NCI-H146 treated with DMSO at 0.1 percent for 48 hours (cell line): ENCODE results near the gene UBAC1.
"Not testable (repeated sequence)": the region's sequence is repeated elsewhere in the genome, so short reads cannot be mapped to it uniquely, and the experiment has no call there.

Source experiments
- DNase-seq: peaks from one replicate; lab custom pipeline; 2025; ENCODE audit not compliant: unreplicated experiment; lab: John Stamatoyannopoulos, UW

Gene UBAC1

GRCh38 chr9:135961811-135962695 lies 880 bp upstream of the UBAC1 start:
- DNase-seq, result no peak

DNA sequence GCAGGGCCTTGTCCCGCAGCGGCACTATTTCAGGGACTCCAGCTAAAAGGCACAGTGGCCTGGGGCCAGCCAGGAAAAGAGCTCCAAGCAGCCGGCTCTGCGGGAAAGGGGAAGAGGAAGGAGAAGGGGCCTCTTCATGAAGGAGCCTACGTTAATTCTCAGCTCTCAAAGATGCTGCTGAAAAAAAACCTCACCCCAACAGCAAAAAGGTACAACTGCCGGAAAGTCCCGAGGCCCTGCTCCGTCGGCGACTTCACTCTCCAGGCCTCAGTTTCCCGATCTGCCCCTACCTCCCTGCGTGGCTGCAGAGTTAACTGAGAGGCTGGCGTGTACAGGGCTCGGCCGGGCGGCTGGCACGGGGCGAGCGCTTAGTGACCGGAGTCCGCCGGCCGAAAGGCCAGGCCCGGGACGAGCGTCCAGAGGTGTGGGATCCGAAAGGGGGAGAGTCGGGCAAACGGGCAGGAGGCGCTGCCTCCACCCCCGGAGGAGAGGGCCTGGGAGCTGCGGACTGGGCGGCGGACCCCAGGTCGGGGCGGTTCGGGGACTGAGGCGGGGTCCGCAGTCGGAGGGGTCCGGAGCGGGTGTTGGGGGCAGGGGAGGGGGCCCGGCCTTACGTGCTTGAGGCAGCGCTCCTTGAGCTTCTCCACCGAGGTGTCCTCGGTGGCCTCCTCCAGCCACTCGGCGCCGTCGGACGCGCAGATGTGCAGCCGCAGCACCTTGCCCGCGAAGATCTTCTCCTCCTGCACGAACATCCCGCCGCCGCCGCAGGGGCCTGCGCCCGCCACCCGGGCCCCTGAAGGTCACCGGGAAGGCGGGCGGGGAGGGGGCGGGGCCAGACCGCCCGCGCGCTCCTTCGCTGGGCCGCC lies 529 bp downstream of the UBAC1 start:
- DNase-seq, result peak; percentile 32

DNA sequence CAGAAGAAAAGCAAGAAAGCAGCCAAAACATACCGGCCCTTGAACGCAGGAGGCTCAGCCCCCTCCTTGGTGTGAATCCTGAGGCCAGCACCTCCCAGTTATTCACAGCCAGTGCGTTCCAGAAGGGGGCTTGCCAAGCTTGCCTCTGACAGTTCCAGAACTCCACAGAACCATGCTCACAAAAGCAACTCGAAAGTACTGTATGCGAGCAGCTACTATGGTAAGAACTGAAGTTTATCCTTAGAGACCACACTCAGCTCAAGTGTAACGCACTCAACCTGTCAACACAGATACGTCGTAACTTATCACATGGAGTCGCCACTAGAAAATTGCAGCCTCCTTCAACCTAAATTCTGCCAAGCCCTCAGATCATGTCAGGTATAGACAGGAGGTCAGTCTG lies 1.4 kb downstream of the UBAC1 start:
- DNase-seq, result no peak

DNA sequence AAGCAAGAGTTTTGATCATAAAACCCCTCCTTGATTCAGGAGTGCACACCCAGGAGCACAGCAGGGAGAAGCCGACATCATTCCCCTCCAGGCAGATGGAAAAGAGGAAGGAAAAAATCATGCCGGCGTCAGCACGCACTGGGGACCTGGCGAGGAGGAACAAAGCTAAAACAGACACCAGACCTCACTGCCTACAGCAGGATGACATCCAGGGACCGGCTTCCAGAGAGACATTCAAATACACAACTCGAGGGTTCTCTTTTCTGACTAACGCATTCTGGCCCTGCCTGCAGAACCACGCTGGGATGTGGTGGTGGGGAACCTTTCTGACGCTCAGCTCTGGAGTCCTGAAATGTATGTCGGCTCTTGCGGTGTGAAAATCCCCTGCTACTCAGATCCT lies 2.7 kb downstream of the UBAC1 start:
- no peak for DNase-seq

- no peak for DNase-seq
Measured at GRCh38 chr9:135957431-135957830, 3.7 kb downstream of the UBAC1 start.

- DNase-seq, result no peak
Measured at GRCh38 chr9:135956802-135957174, 4.4 kb downstream of the UBAC1 start.

DNA sequence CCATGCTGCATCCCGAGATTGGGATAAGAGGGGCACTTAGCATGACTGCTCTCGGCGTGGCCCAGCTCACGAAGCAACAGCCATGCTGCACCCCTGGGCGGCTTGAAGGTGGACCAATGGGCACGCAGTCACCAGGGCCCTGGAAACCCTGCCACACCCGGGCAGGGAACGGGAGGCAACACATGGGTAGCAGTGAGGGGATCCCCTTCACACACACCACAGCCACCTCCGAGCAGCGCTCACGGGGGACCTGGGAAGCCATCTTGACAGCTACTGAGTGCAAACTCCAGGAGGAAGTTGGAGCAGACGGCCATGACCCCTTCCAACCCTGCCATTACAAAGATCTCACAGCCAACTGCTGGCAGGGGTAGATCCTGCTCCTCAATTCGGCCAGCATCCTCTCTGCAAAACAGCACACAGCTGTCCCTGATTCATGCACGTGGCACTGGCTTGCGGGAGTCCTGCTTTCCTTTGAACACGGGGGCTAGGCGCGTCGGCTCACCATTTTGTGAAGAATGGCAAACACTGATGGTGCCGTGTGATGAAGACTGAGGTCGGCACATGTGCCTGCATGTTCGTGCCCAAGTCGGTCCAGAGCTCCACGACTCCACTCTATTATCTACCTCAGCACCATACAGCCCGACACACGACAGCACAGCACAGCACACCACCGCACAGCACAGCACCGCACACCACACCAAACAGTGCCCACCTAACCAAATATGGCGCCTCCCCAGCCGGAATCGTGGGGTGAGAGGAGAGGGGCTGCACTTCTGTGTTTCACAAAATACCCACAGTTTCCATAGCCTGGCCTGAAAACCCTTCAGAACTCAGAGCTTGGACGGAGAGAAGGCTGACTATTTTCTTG lies 5.0 kb downstream of the UBAC1 start:
- no peak for DNase-seq

GRCh38 chr9:135952664-135953206 lies 8.4 kb downstream of the UBAC1 start:
- DNase-seq, result no peak

DNA sequence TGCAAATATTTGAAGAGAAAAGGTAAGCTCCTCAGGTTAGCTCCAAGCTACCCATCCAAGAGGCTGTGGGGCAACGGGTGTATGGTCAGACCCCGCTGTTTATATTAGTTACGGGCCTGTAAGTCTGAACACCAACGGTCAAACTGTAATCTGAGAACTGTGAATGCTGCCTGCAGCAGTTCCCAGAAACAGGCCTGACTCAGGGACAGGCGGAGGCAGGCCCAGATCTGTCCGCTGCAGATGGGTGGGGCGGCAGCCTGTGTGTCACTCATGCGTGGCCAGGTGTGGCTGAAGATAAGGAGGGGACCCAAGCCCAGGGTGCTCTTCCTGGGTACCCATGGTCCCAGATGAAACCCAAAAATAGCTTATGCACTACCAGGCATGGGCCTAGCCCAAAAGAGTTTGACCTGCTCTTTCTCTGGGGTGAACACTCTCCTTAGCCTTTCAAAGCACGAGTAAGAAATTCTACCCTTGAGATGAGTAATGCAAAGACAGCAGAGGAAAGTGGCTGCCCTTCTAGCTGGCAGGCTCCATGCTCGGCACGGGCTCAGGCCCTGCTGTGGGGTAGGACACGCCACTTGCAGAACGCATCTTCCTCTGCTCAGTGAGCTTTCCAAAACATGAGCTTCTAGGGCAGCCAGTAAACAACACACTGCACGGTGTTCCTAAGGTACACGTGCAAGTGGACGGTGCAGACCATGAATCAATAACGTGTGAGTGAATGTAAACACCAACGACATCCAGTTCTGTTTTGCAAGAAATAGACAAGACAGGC lies 9.1 kb downstream of the UBAC1 start:
- peak; percentile 42 for DNase-seq

DNA sequence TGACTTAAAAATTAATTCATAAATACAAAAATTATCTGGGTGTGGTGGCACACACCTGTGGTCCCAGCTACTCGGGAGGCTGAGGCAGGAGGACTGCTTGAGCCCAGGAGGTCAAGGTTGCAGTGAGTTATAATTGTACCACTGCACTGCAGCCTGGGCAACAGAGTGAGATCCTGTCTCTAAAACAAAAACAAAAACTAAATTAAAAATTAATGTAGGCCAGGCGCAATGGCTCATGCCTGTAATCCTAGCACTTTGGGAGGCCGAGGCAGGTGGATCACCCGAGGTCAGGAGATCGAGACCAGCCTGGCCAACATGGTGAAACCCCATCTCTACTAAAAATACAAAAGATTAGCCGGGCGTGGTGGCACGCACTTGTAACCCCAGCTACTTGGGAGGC lies 9.9 kb downstream of the UBAC1 start:
- DNase-seq, result not testable (repeated sequence)

DNA sequence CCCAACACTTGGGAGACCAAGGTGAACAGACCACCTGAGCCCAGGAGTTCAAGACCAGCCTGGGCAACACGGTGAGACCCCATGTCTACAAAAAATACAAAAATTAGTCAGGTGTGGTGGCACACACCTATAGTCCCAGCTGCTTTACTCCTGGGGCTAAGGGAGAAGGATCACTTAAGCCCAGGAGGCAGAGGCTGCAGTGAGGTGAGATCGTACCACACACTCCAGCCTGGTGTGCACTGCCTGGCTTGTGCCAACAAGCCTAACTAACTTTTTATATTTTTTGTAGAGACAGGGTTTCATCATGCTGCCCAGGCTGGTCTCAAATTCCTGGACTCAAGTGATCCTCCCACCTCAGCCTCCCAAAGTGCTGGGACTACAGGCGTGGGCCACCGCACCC lies 10.3 kb downstream of the UBAC1 start:
- DNase-seq, result not testable (repeated sequence)

GRCh38 chr9:135950135-135950682 lies 11.0 kb downstream of the UBAC1 start:
- no peak for DNase-seq

- DNase-seq, result no peak
Measured at GRCh38 chr9:135949501-135950134, 11.6 kb downstream of the UBAC1 start.

- no peak for DNase-seq
Measured at GRCh38 chr9:135948968-135949367, 12.2 kb downstream of the UBAC1 start.

DNA sequence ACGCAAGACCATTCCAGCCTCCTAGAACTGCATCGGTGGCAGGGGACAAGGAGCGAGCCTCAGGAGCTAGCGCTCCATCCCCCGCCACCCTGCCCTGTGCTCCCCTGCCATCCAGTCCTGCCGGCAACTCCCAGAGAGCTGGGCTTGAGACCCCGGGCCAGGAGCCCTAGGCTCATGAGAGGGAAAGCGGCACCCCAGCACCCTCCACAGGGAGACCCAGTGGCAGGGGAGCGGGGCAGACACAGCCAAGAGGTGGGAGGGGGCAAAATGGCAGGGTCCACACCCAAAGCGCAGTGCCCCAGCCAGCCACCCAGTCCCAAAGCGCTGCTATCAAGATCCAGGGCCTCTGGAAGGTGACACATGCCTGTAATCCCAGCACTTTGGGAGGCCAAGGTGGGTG lies 12.7 kb downstream of the UBAC1 start:
- no peak for DNase-seq

GRCh38 chr9:135947582-135947981 lies 13.6 kb downstream of the UBAC1 start:
- DNase-seq, result no peak

DNA sequence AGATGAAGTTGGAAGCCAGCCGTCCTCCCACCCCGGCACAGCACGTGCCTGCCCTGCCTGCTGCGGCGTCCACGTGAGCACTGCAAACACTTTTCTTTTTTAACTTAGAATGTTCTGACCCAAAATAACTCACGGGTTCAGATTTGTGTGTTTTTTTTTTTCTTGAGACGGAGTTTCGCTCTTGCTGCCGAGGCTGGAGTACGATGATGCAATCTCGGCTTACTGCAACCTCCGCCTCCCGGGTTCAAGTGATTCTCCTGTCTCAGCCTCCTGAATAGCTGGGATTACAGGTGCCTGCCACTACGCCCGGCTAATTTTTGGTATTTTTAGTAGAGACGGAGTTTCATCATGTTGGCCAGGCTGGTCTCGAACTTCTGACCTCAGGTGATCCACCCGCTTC lies 14.1 kb downstream of the UBAC1 start:
- DNase-seq, result not testable (repeated sequence)

DNA sequence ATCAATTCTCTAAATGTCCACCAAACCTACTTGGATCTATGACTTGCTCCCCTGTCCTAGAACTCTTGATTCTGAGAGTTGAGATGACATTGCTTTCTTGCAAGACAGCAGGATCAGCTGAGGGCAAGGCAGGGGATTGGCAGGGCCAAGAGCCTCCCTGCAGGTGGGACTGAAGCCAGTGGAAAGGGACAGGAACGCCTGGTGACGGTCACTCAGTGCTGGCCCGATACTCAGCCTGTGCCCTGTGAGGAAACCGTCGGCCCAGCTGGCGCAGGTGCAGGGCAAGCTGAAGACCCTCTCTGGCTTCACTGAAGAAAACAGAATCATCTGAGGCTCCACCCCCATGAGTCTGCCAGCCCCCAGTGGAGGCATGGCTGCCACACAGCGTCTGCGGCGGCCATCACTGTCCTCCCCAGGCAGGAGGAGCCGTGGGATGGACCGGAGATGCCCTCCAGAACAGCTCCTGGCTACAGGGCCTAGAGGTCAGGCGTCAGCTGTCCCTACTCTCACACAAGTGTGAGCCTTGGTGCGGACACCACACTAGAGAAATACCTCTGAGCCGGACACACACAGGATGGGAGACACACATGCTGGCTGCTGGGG lies 14.7 kb downstream of the UBAC1 start:
- no peak for DNase-seq

GRCh38 chr9:135945969-135946368 lies 15.2 kb downstream of the UBAC1 start:
- DNase-seq, result peak; percentile 51
